K562 (cell line): ENCODE measurements around the gene JADE2. TPM values are rescaled to one million over a fixed set of nuclear protein-coding genes. Genes with fewer than 3 reads are reported as not detected.

Experiments
- EHMT2 ChIP-seq: fragments of 450-650 bp; IDR thresholded peaks from 2 replicates; pipeline ENCODE4 v1.6.1; 2018; ENCODE audit warnings: antibody characterized with exemption
- FOSL1 ChIP-seq: fragments of 200-800 bp; sonication (Bioruptor generic); conservative IDR thresholded peaks from 2 replicates; pipeline ENCODE4 v1.6.1; 2016; ENCODE audit warnings: missing genetic modification characterization, missing compliant biosample characterization
- NFATC3 ChIP-seq: fragments of 450-650 bp; IDR thresholded peaks from 2 replicates; pipeline ENCODE4 v1.6.1; 2017; ENCODE audit warnings: mild to moderate bottlenecking
- NR2C2 ChIP-seq, 2 experiments: fragments of 200-800 bp in 1 of 2; sonication (Bioruptor generic) in 1 of 2; sonication (generic) in 1 of 2; formaldehyde crosslinking in 1 of 2; IDR thresholded peaks; 2 replicates each; pipeline versions ENCODE4 v1.6.1 to v1.8.0; 2016 to 2022; ENCODE audit warnings: mild to moderate bottlenecking in 1 of 2, missing compliant biosample characterization in 1 of 2, missing genetic modification characterization in 1 of 2, missing genetic modification reagents in 1 of 2
- polyA plus RNA-seq, 8 experiments: library from polyadenylated mRNA; depleted of rRNA in 4 of 8; stranded (reverse) in 5 of 8; unstranded in 3 of 8; fragments of >200 nt; fragmentation: Nextera tagmentation in 2 of 8; fragmentation: Illumina TruSeq in 1 of 8; extraction: Ambion mirVana in 2 of 8; extraction: Trizol in 1 of 8; gene quantifications; 2 replicates each; pipeline versions ENCODE4 v1.2.1 to v1.2.3, GENCODE V29; 2011 to 2014; ENCODE audit warnings: inconsistent platforms in 1 of 8, missing spikeins in 1 of 8
- total RNA-seq, 7 experiments: library from RNA; depleted of rRNA in 6 of 7; stranded (reverse); fragments of >200 nt in 6 of 7; fragmentation: Illumina TruSeq in 2 of 7; extraction: Trizol in 2 of 7; gene quantifications; 2 replicates each; pipeline versions ENCODE4 v1.2.1 to v1.2.3, GENCODE V29; 2011 to 2021; ENCODE audit warnings: low replicate concordance in 1 of 7
- TF ChIP-seq, protein P1 (sequence below), 2 experiments: fragments of 450-650 bp; formaldehyde crosslinking in 1 of 2; IDR thresholded peaks; 2 replicates each; pipeline versions ENCODE4 v1.4.0 to v1.6.1; 2014 to 2020; ENCODE audit warnings: mild to moderate bottlenecking in 2 of 2, borderline replicate concordance in 1 of 2, low read depth in 1 of 2
- TF ChIP-seq, protein P2 (sequence below): sonication (generic); formaldehyde crosslinking; IDR thresholded peaks from 2 replicates; pipeline ENCODE4 v1.8.0; 2022; ENCODE audit warnings: mild to moderate bottlenecking, missing genetic modification reagents
- TF ChIP-seq, protein P3 (sequence below), 2 experiments: fragments of 450-650 bp; IDR thresholded peaks; 2 replicates each; pipeline ENCODE4 v1.6.1; 2016; ENCODE audit warnings: mild to moderate bottlenecking in 2 of 2, borderline replicate concordance in 1 of 2, low read depth in 1 of 2, moderate library complexity in 1 of 2

The JADE2 gene
- total and polyA plus RNA-seq, 9 of the 15 experiments (the other 6 are each of a cell fraction or from before 2014, with no cell fraction given), result 0.50 to 23.3 (median 9.1) TPM

DNA sequence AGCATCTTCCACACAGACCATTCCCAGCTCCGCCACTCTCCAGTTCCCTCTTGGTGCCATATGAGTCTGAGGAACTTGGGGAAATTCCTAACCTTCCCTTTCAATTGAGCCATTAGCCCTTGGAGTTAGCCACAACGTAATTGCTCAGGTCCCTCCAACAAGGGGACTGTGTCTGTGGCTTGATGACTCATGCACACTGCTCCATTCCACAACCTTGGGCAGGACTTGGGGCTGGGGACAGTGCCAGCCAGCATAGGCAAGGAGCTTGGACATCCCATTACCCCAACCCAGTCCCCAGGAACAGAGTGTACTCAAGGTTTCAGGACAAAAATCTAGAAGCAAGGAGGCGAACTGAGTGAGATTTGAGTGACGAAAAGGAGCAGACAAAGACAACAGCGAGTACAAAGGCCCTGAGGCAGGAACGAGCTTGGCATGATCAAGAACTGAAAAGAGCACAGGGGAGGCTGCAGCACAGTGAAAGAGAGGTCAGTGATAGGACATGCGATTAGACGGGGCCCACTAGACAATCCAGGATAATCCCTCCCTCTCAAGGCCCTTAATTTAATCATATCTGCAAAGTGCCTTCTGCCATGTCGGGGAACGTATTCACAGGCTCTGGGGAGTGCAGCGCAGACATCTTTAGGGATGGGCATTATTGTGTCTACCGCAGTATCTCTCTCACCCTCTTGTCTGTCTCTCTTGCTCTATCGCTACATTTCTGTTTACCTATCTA is 16.0 kb upstream of the JADE2 start (continued):
- TF ChIP-seq, protein P1, sequence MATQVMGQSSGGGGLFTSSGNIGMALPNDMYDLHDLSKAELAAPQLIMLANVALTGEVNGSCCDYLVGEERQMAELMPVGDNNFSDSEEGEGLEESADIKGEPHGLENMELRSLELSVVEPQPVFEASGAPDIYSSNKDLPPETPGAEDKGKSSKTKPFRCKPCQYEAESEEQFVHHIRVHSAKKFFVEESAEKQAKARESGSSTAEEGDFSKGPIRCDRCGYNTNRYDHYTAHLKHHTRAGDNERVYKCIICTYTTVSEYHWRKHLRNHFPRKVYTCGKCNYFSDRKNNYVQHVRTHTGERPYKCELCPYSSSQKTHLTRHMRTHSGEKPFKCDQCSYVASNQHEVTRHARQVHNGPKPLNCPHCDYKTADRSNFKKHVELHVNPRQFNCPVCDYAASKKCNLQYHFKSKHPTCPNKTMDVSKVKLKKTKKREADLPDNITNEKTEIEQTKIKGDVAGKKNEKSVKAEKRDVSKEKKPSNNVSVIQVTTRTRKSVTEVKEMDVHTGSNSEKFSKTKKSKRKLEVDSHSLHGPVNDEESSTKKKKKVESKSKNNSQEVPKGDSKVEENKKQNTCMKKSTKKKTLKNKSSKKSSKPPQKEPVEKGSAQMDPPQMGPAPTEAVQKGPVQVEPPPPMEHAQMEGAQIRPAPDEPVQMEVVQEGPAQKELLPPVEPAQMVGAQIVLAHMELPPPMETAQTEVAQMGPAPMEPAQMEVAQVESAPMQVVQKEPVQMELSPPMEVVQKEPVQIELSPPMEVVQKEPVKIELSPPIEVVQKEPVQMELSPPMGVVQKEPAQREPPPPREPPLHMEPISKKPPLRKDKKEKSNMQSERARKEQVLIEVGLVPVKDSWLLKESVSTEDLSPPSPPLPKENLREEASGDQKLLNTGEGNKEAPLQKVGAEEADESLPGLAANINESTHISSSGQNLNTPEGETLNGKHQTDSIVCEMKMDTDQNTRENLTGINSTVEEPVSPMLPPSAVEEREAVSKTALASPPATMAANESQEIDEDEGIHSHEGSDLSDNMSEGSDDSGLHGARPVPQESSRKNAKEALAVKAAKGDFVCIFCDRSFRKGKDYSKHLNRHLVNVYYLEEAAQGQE (IDR thresholded peaks at IDR 0.05; ENCODE audit: borderline replicate concordance), result peak; percentile 14; the same call in 1 of the 2 replicates
- TF ChIP-seq, protein P1 (CRISPR knock-in tag; IDR thresholded peaks at IDR 0.05; ENCODE audit: low read depth), result no peak
- TF ChIP-seq, protein P2, sequence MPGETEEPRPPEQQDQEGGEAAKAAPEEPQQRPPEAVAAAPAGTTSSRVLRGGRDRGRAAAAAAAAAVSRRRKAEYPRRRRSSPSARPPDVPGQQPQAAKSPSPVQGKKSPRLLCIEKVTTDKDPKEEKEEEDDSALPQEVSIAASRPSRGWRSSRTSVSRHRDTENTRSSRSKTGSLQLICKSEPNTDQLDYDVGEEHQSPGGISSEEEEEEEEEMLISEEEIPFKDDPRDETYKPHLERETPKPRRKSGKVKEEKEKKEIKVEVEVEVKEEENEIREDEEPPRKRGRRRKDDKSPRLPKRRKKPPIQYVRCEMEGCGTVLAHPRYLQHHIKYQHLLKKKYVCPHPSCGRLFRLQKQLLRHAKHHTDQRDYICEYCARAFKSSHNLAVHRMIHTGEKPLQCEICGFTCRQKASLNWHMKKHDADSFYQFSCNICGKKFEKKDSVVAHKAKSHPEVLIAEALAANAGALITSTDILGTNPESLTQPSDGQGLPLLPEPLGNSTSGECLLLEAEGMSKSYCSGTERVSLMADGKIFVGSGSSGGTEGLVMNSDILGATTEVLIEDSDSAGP (CRISPR knock-in tag), result no peak
- TF ChIP-seq, protein P3, sequence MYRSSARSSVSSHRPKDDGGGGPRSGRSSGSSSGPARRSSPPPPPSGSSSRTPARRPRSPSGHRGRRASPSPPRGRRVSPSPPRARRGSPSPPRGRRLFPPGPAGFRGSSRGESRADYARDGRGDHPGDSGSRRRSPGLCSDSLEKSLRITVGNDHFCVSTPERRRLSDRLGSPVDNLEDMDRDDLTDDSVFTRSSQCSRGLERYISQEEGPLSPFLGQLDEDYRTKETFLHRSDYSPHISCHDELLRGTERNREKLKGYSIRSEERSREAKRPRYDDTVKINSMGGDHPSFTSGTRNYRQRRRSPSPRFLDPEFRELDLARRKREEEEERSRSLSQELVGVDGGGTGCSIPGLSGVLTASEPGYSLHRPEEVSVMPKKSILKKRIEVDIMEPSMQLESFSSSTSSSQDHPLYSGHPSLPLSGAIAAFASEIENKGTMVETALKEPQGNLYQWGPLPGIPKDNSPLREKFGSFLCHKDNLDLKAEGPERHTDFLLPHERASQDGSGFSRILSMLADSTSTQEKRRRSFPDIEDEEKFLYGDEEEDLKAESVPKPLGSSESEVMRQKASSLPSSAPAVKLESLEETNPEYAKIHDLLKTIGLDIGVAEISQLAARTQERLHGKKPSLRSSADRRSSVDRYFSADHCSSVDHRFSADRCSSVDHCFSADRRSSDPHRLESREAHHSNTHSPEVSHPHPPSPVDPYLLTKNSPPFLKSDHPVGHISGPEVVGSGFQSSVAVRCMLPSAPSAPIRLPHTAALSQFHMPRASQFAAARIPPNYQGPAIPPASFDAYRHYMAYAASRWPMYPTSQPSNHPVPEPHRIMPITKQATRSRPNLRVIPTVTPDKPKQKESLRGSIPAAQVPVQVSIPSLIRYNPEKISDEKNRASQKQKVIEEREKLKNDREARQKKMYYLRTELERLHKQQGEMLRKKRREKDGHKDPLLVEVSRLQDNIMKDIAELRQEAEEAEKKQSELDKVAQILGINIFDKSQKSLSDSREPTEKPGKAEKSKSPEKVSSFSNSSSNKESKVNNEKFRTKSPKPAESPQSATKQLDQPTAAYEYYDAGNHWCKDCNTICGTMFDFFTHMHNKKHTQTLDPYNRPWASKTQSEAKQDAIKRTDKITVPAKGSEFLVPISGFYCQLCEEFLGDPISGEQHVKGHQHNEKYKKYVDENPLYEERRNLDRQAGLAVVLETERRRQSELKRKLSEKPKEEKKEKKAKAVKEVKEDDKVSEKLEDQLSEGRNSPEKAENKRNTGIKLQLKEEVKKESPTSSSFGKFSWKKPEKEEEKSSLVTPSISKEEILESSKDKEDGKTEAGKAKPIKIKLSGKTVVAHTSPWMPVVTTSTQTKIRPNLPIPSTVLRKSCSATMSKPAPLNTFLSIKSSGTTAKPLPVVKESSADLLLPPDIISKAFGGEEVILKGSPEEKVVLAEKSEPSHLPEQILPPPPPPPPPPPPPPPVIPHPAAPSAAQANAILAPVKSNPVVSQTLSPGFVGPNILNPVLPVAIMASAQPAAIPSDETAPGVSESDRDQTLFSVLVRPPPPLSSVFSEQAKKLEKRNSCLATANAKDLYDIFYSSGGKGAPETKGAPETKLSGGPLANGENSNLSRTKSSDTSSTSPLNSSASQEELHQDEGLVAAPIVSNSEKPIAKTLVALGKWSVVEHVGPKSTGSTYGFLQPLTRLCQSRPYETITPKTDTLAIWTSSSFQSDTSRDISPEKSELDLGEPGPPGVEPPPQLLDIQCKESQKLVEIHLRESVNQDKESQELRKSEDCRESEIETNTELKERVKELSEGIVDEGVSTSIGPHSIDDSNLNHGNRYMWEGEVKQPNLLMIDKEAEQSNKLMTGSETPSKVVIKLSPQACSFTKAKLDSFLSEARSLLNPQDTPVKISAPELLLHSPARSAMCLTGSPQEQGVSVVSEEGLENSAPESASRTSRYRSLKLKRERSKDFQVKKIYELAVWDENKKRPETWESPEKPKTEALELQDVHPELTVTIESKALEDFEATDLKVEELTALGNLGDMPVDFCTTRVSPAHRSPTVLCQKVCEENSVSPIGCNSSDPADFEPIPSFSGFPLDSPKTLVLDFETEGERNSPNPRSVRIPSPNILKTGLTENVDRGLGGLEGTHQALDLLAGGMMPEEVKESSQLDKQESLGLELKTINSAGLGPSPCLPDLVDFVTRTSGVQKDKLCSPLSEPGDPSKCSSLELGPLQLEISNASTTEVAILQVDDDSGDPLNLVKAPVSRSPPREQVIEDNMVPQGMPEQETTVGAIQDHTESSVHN (IDR thresholded peaks at IDR 0.05; ENCODE audit: borderline replicate concordance in 1 of 2, low read depth in 1 of 2), result no peak
- no peak for TF ChIP-seq NFATC3
- TF ChIP-seq NR2C2 (CRISPR knock-in tag; IDR thresholded peaks at IDR 0.05), result no peak
- no peak for TF ChIP-seq NR2C2 (tag; IDR thresholded peaks at IDR 0.05)
- TF ChIP-seq EHMT2, result 0 out of 2 replicates have a peak, but pooled peaks have one; percentile 26
- peak; percentile 83 for TF ChIP-seq FOSL1
